HG03175 (cell line): Measurements from ENCODE around the gene IL4I1.

ENCODE experiments used
- ATAC-seq: cut with Tn5 transposase; IDR thresholded peaks from one replicate; pipeline ENCODE4 v1.9.1; 2021; ENCODE audit warnings: mild to moderate bottlenecking, moderate library complexity; ENCODE audit not compliant: unreplicated experiment

Gene IL4I1

GRCh38 chr19:49866933-49867782 is 29.5 kb downstream of the IL4I1 start, which contains the start of gene PNKP:
Gene PNKP, minus strand, starts transcription at chr19:49867576. Its CDS starts 372 bp downstream, at chr19:49867204.
- peak; percentile 41 for ATAC-seq

DNA sequence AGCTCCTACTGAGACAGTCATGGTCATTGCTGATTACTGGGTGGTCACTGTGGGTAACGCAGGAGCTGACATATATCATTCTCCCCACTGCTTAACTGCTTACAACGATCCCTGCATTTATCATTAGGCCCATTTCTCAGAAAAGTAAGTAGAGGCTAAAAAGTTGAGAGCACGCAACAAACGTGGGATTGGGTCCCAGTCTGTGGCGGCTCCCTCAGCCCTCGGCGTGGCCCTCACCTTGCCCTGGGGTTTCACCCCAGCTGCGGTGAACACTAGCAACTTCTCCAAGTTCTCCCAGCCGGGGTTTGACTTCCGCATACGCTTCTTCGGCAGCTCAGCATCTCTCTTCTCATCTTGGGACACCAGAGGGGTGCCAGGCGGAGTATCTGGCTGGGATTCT is 31.8 kb downstream of the IL4I1 start:
- ATAC-seq: no peak

- no peak for ATAC-seq
Observed at GRCh38 chr19:49863935-49864320, 32.8 kb downstream of the IL4I1 start.

DNA sequence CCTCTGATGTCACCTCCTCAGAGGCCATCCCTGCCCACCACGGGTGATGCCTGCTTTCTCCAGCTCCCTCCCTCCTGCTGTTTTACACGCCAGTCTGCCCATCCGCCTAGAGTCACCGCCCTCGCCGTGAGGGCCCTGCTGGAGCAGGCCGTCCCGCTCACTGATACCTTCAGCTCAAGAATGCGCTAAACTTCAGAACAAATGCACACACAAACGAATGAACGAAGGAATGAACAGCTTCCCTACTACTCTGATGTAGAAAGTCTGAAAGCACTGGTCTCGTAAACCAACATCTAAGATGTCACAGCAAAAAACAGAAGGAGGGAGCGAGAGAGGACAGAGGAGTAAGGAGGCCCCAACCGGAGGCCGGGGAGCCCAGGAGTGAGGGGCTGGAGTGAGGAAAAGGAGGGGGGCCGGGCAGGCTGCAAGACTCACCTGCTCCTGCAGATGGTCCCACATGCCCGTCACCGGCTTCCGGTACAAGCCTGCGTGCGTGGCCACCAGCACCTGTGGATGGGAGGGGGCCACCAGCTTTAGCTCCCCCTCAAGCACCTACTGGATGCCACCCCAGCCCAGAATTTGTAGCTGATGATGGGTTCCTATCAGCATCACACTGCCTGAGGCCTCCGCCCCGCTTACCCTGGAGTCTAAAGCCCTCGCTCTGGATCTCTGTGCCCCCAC is 33.3 kb downstream of the IL4I1 start:
- no peak for ATAC-seq

GRCh38 chr19:49862391-49863253 is 34.1 kb downstream of the IL4I1 start:
- ATAC-seq: no peak

GRCh38 chr19:49861541-49862378 is 34.9 kb downstream of the IL4I1 start:
- ATAC-seq: no peak

GRCh38 chr19:49861107-49861506 is 35.6 kb downstream of the IL4I1 start:
- ATAC-seq: no peak

DNA sequence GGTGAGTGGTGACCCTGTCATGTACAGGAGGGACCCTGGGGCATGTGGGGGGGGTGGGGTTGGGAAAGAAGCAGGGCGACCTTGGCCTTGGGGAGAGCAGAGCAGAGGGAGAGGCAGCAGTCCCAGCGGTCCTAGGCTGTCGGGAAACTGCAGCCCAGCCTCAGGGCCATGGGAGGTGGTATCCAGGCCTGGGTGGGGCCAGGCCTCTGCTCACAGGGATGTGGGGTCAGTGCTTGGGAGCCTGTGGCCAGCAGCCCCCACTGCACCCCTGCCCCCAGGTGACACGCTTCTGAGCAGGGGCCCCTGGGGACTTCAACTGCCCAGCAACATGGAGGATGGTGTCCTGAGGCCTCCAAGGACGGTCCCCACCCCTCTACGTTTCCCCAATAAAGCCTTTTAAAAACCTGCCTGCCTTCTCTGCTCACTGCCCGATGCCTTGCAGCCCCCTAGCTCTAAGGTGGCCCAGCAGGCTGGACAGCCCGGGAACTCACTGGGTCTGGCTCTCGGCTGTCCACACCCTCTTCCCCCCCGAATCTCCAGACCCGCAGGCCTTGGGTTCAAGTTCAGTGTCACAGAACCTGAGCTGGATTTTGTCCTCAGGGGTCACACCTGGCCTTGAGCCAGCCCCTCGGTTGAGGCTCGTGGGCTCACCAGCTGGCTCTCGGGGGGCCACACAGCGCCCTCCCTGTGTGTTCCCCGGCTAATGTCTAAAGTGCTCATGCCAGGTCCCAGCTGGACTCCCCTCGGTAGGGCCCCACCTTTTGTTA is 36.2 kb downstream of the IL4I1 start:
- ATAC-seq: no peak

- no peak for ATAC-seq
Observed at GRCh38 chr19:49859682-49860335, 36.9 kb downstream of the IL4I1 start.

DNA sequence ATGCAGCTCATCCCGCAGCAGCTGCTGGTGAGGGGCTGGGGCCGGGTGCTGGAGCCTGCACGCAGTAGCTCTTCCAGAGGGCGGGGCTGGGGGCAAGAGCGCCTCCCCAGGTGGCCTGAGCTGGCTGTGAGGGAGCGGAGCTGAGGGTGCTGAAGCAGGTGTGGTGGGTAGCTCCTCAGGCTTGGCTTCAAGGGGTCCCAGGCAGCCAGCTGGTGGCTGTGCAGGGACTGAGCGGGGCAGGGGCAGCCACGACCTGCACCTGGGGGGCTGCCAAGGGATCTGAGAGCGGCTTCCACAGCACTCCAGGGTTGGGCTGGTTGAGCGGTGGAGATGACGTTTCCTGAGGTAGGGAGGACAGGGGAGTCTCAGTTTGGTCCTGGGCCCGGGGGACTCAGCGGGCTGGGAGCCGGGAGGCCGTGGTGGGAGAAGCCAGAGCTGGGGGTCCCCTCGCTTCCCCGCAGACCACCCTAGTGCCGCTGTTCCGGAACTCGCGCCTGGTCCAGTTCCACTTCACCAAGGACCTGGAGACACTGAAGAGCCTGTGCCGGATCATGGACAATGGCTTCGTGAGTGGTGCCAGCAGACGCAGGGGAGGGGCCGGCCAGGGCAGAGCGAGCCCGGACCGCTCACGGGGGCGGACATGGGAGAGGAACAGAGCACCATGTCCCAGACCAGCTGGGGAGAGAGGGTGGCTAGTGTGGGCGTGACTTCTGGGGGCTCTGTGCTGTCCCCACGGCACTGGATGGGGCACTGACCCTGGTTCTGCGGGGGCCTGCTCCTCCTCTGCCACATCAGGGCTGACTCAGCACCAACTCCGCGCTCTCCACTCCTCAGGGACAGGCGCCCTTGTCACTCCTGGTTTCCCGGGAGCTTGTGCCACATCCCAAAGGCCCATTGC is 38.4 kb downstream of the IL4I1 start:
- ATAC-seq: no peak

GRCh38 chr19:49857838-49858087 is 38.9 kb downstream of the IL4I1 start:
- no peak for ATAC-seq

DNA sequence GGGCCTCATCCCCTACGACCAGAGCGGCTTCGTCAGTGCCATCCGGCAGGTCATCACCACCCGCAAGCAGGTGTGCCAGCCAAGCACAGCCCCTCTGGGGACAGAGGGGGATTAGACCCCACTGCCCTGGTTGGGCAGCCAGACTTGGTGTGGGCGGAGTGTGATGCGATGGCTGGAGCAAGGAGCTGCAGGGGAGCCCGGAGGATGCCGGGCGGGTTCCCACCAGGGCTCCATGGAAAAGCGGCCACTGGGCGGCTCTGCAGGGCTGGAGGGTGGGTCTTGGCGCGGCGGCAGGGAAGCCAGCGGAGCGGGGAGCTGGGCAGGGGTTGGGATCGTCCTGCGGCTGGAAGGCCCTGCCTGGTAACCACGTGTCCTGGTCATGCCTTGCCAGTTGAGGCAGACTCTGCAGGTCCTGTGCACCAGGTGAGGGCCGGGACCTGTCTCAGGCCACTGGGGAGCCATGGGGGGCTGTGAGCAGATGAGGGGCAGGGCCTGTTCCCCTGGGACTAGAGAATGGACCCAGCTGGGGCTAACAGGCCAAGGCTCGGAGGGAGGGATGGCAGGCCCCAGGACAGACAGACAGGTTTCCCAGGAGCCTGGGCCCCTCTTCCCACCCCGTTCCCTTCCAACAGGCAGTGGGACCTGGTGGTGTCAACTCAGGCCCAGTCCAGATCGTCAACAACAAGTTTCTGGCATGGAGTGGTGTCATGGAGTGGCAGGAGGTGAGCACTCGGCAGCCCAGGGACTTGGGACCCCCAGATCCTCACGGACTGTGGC is 39.4 kb downstream of the IL4I1 start:
- no peak for ATAC-seq

GRCh38 chr19:49856574-49857021 is 40.1 kb downstream of the IL4I1 start:
- no peak for ATAC-seq

- ATAC-seq: no peak
Observed at GRCh38 chr19:49855676-49856573, 40.8 kb downstream of the IL4I1 start.

- ATAC-seq: no peak
Observed at GRCh38 chr19:49855277-49855675, 41.4 kb downstream of the IL4I1 start.

DNA sequence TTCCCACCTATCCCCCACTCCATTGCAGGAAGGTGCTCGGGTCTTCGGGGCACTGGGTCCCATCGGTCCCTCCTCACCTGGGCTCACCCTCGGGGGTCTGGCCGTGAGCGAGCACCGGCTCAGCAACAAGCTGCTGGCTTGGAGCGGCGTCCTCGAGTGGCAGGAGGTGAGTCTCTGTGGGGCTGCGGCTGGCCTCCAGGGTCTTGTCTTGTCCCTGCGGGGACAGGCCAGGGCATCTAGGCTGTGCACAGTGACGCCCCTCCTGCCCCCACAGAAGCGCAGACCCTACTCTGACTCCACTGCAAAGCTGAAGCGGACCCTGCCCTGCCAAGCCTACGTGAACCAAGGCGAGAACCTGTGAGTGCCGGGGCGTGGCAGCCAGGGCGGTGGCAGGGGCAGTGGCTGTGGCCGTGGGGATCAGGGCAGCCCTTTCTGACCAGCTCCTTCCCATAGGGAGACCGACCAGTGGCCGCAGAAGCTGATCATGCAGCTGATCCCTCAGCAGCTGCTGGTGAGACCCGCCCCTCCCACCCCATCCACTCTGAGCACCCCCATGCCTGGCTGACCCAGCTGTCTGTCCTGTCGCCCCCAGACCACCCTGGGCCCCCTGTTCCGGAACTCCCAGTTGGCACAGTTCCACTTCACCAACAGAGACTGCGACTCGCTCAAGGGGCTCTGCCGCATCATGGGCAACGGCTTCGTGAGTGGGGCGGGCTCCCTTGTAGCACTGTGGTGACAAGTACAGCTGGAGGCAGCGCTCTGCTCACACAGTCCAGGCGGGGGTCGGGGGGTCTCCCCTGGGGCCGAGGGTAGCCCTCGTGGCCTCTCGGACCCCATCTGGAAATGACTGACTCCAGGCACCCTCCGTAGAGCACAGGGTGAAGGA is 42.1 kb downstream of the IL4I1 start:
- no peak for ATAC-seq
